ENCODE measurements around the gene PCBD1. TPM values are rescaled to one million over a fixed set of nuclear protein-coding genes. Genes with fewer than 3 reads are reported as not detected.

Gene PCBD1
- total and polyA plus RNA-seq, 9 donors: 25.5 to 104 (median 60.6) TPM

GRCh38 chr10:70836319-70836718, 52.0 kb downstream of the PCBD1 start:
- intact Hi-C loops (cut with DNase I): no loop called here
- Histone ChIP-seq H3K27me3 (no peaks in the 10 kb centered on the region), H3K4me3 (no peak overlapping the region), H3K36me3 (no peaks in the 10 kb centered on the region), H3K27ac (no peak overlapping the region), H3K4me1 (ENCODE audit: insufficient read depth) (peaks cover 3% of the 10 kb centered on the region), H3K9me3 (no peaks in the 10 kb centered on the region)
- DNase-seq: no peak
- no peak for TF ChIP-seq CTCF (IDR thresholded peaks at IDR 0.05)
- 94 to 96% (median 96%) methylated on average over 2 of the region's 2 CpGs for WGBS, 3 donors

- 80 to 96% (median 90%) methylated on average over 7 of the region's 7 CpGs for WGBS, 3 donors
- Histone ChIP-seq H3K4me1 (ENCODE audit: insufficient read depth) (peaks cover 3% of the 10 kb centered on the region), H3K4me3 (no peak overlapping the region), H3K27ac (no peak overlapping the region), H3K9me3 (no peaks in the 10 kb centered on the region), H3K27me3 (no peaks in the 10 kb centered on the region), H3K36me3 (no peaks in the 10 kb centered on the region)
- TF ChIP-seq POLR2A (IDR thresholded peaks at IDR 0.05) (no peak), EP300 (IDR thresholded peaks at IDR 0.05) (no peak), CTCF (IDR thresholded peaks at IDR 0.05) (no peak)
- intact Hi-C loops (cut with DNase I): no loop called here
- DNase-seq: no peak
Measured at GRCh38 chr10:70834441-70835151, 53.8 kb downstream of the PCBD1 start.

- Histone ChIP-seq H3K27ac (no peak overlapping the region), H3K36me3 (no peaks in the 10 kb centered on the region), H3K27me3 (no peaks in the 10 kb centered on the region), H3K4me3 (no peak overlapping the region), H3K4me1 (ENCODE audit: insufficient read depth) (peaks cover 3% of the 10 kb centered on the region), H3K9me3 (no peaks in the 10 kb centered on the region)
- intact Hi-C loops (cut with DNase I): no loop called here
- 63 to 77% (median 73%) methylated on average over 5 of the region's 5 CpGs for WGBS, 3 donors
- TF ChIP-seq CTCF (IDR thresholded peaks at IDR 0.05) (no peak), EP300 (IDR thresholded peaks at IDR 0.05) (no peak), POLR2A (IDR thresholded peaks at IDR 0.05) (no peak)
- DNase-seq: no peak
Measured at GRCh38 chr10:70834021-70834420, 54.3 kb downstream of the PCBD1 start.

GRCh38 chr10:70833601-70834000, 54.8 kb downstream of the PCBD1 start:
- intact Hi-C loops (cut with DNase I): no loop called here
- H3K27ac ChIP-seq: no peak overlapping the region
- WGBS, 3 donors: 58 to 84% (median 63%) methylated on average over 2 of the region's 2 CpGs

More at GRCh38 chr10:70833601-70834000, 54.8 kb downstream of the PCBD1 start:
- Histone ChIP-seq H3K4me1 (ENCODE audit: insufficient read depth) (peaks cover 3% of the 10 kb centered on the region), H3K9me3 (no peaks in the 10 kb centered on the region), H3K27me3 (no peaks in the 10 kb centered on the region), H3K4me3 (no peak overlapping the region), H3K36me3 (no peaks in the 10 kb centered on the region)
- TF ChIP-seq POLR2A (IDR thresholded peaks at IDR 0.05) (no peak), CTCF (IDR thresholded peaks at IDR 0.05) (no peak), EP300 (IDR thresholded peaks at IDR 0.05) (no peak)
- no peak for DNase-seq

Other genes starting within 250 kb of the PCBD1 start
- under 1 TPM in 4 of 7 donors, not detected in 3; 0.07 to 0.17 (median 0.10) TPM for gene ADAMTS14, start 216.1 kb downstream of the PCBD1 start, total RNA-seq
- gene ADAMTS14, start 216.1 kb downstream of the PCBD1 start, polyA plus RNA-seq: under 1 TPM; 0.41 to 0.75 TPM
- not detected for gene TBATA, start 103.2 kb downstream of the PCBD1 start, total RNA-seq
- gene TBATA, start 103.2 kb downstream of the PCBD1 start, polyA plus RNA-seq: not detected
- gene SGPL1, start 72.6 kb downstream of the PCBD1 start, total RNA-seq: 10 to 100 TPM; 19.6 to 52.6 (median 33.4) TPM
- gene SGPL1, start 72.6 kb downstream of the PCBD1 start, polyA plus RNA-seq: 10 to 100 TPM in 1 of 2 donors, 1 to 10 TPM in 1; 8.0 to 24.3 TPM